Parathyroid adenoma (tissue), 2 donors: ENCODE data around the gene WRNIP1.
A peak's percentile ranks its signal among the peaks of the same experiment; 100 is the strongest.

Experiments used
- H2AFZ ChIP-seq: fragments of 300-600 bp; sonication (generic); one replicate; pipeline ENCODE4 v1.7.0; 2017; ENCODE audit warnings: antibody characterized with exemption, mild to moderate bottlenecking
- H3K27ac ChIP-seq: fragments of 300-600 bp; sonication (generic); one replicate; pipeline ENCODE4 v1.7.0; 2017
- H3K27me3 ChIP-seq: fragments of 300-600 bp; sonication (generic); one replicate; pipeline ENCODE4 v1.7.0; 2017; ENCODE audit warnings: low read length; ENCODE audit not compliant: control insufficient read depth, insufficient read depth
- H3K36me3 ChIP-seq: fragments of 300-600 bp; sonication (generic); one replicate; pipeline ENCODE4 v1.7.0; 2017; ENCODE audit warnings: low read length; ENCODE audit not compliant: control insufficient read depth, insufficient read depth
- H3K4me1 ChIP-seq: fragments of 300-600 bp; sonication (generic); one replicate; pipeline ENCODE4 v1.7.0; 2017; ENCODE audit warnings: control low read depth
- H3K4me2 ChIP-seq: fragments of 300-600 bp; sonication (generic); one replicate; pipeline ENCODE4 v1.7.0; 2017; ENCODE audit warnings: low read length
- H3K4me3 ChIP-seq: fragments of 300-600 bp; sonication (generic); one replicate; pipeline ENCODE4 v1.7.0; 2017; ENCODE audit warnings: low read depth, low read length
- H3K79me2 ChIP-seq: fragments of 300-600 bp; sonication (generic); one replicate; pipeline ENCODE4 v1.7.0; 2017; ENCODE audit warnings: control low read depth
- H3K9ac ChIP-seq: fragments of 300-600 bp; sonication (generic); one replicate; pipeline ENCODE4 v1.7.0; 2017; ENCODE audit warnings: mild to moderate bottlenecking
- H3K9me3 ChIP-seq: fragments of 300-600 bp; sonication (generic); one replicate; pipeline ENCODE4 v1.7.0; 2017; ENCODE audit warnings: low read length; ENCODE audit not compliant: control insufficient read depth
- TF ChIP-seq, protein P1 (sequence below): fragments of 300-600 bp; sonication (generic); IDR thresholded peaks from one replicate; pipeline ENCODE4 v1.7.0; 2017; ENCODE audit warnings: antibody characterized with exemption, mild to moderate bottlenecking
- donor health status: primary hyperparathyroidism.

WRNIP1 gene

DNA sequence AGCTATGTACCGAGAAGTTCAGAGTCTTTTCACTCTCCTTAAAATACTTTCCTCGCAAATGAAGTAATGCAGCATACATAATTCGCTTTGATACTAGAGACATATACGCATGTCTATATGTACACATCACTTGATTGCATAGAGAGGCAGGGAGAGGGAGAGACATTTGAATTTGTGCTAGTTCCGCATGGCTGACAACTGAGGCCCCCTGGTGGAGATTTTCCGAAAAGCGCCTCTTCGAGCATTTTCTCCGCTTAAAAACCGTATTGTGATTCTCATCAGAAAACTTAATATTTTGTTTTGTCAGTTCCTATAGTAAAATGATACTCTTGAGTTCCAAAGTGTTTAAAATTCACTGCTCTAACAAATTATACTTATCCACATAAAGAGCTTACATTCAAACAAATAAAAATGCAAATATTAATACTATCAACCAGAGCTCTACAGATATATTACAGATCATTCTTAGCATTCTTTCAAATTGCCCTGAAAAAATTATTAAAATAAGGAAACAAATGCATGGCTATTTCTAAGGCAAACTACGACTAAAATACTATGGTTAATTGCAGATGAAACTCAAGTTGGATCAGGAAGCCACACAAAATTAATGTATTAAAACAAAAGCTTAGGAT lies 15.1 kb upstream of the WRNIP1 start:
- no peaks in the 10 kb centered on the region for H3K4me1 ChIP-seq
- H3K4me3 ChIP-seq, result no peak overlapping the region
- H2AFZ ChIP-seq, result peak overlapping the region; percentile 24
- no peak overlapping the region for H3K27ac ChIP-seq
- H3K36me3 ChIP-seq, result no peaks in the 10 kb centered on the region
- no peaks in the 10 kb centered on the region for H3K27me3 ChIP-seq
- no peak overlapping the region for H3K4me2 ChIP-seq
- no peaks in the 10 kb centered on the region for H3K79me2 ChIP-seq
- H3K9ac ChIP-seq, result no peak overlapping the region
- H3K9me3 ChIP-seq, result no peaks in the 10 kb centered on the region
- TF ChIP-seq, protein P1, sequence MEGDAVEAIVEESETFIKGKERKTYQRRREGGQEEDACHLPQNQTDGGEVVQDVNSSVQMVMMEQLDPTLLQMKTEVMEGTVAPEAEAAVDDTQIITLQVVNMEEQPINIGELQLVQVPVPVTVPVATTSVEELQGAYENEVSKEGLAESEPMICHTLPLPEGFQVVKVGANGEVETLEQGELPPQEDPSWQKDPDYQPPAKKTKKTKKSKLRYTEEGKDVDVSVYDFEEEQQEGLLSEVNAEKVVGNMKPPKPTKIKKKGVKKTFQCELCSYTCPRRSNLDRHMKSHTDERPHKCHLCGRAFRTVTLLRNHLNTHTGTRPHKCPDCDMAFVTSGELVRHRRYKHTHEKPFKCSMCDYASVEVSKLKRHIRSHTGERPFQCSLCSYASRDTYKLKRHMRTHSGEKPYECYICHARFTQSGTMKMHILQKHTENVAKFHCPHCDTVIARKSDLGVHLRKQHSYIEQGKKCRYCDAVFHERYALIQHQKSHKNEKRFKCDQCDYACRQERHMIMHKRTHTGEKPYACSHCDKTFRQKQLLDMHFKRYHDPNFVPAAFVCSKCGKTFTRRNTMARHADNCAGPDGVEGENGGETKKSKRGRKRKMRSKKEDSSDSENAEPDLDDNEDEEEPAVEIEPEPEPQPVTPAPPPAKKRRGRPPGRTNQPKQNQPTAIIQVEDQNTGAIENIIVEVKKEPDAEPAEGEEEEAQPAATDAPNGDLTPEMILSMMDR, result peak; percentile 84

DNA sequence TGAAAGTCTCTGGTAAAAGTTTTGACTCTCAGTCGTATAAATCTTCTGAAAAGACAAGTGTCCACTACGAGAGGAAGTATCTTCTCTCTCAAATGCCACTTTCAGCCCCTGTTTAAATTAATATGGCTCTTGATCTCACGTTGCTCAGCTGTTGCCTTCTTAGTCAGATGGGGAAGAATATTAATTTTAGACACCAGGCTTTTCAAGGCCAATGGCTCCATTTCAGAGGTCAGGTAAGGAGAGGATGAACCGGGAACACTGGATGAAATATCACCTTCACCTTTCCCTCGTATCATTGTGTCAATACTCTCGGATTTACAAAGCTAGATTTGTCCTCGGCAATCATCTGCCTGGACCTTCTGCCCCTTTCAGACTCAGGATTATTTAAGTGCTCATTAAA lies 14.4 kb upstream of the WRNIP1 start, which contains the start of gene MYLK4:
Gene MYLK4, minus strand, starts transcription at position 91 of the 400 bp plus-strand sequence. CDS start 1,628 bp downstream, outside the sequence.
- Histone ChIP-seq H3K36me3 (no peaks in the 10 kb centered on the region), H3K79me2 (no peaks in the 10 kb centered on the region), H3K9ac (no peak within 1 kb of the TSS), H3K4me1 (no peaks in the 10 kb centered on the region), H2AFZ (peak within 1 kb of the TSS; percentile 24), H3K4me3 (no peak within 1 kb of the TSS), H3K9me3 (no peaks in the 10 kb centered on the region), H3K27ac (no peak within 1 kb of the TSS), H3K27me3 (no peaks in the 10 kb centered on the region), H3K4me2 (no peak within 1 kb of the TSS)
- TF ChIP-seq, protein P1, result no peak

DNA sequence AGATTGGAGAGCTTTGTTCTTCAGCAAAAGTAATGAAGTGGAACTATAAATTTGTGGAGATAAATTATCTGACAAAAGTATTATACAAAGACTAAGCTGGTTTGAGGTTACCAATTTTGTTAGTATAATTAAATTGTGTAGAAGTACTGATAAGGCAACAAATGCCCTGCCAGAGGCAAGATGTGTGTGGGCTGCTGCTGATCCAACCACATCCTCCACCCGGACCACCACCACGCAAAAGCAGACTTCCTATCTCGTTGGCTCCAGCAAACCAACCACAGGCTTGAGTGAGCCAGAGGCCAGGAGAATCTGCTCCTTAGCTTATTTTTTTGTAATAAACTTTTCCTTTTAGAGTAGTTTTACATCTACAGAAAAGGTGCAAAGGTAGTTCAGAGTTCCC lies 13.3 kb upstream of the WRNIP1 start:
- no peak overlapping the region for H2AFZ ChIP-seq
- no peaks in the 10 kb centered on the region for H3K4me1 ChIP-seq
- H3K36me3 ChIP-seq, result no peaks in the 10 kb centered on the region
- no peak overlapping the region for H3K4me3 ChIP-seq
- TF ChIP-seq, protein P1, result no peak
- no peaks in the 10 kb centered on the region for H3K9me3 ChIP-seq
- H3K9ac ChIP-seq, result no peak overlapping the region
- H3K27ac ChIP-seq, result no peak overlapping the region
- H3K79me2 ChIP-seq, result no peaks in the 10 kb centered on the region
- H3K27me3 ChIP-seq, result no peaks in the 10 kb centered on the region
- H3K4me2 ChIP-seq, result no peak overlapping the region

DNA sequence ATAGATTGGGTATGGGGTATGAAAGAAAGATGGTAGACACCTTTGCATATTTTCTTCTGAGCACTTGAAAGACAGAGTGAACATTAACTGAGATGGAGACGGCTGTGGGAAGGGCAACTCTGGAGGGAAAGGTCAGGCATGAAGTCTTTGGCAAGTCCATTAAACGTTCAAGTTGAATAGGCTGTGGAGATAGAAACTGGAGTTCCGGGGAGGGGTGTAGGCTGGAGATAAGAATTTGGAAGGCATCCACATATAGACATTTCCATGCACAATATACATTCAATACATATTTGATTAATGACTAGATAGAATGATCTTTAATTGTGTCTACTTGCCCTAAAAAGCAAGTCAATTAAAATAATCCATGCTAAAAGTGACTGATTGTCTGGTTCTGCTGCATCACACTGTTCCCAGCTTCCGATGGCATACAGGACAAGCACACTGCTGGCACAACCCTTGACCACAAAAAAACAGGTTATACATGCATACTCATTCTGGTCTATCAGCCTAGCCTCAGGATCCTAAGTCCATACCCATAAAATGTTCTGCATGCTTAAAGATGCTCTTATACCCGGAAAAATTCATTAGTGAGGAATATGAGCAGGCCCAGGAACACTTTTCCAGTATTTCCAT lies 12.6 kb upstream of the WRNIP1 start:
- no peak overlapping the region for H3K4me2 ChIP-seq
- H3K4me1 ChIP-seq, result no peaks in the 10 kb centered on the region
- TF ChIP-seq, protein P1, result no peak
- H2AFZ ChIP-seq, result no peak overlapping the region
- no peaks in the 10 kb centered on the region for H3K9me3 ChIP-seq
- no peak overlapping the region for H3K27ac ChIP-seq
- no peaks in the 10 kb centered on the region for H3K27me3 ChIP-seq
- H3K9ac ChIP-seq, result no peak overlapping the region
- no peak overlapping the region for H3K4me3 ChIP-seq
- no peaks in the 10 kb centered on the region for H3K79me2 ChIP-seq
- H3K36me3 ChIP-seq, result no peaks in the 10 kb centered on the region

DNA sequence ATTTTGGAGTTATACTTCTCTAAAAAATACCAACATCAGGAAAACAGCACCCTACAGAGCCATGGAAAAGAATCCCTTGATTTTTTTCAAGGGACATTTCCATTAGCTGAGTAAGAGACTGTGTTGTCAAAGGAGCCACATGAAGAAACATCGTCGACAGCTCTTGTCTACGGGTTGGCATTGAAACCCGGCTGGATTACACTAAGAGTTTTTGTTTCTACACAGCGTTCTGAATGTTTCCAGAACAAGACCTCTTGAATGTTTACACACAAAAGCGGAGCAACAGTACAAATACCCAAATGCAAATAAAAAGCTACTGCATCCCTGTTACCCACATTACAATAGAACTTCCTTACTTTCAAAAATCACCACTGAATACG lies 12.1 kb upstream of the WRNIP1 start:
- no peak overlapping the region for H3K27ac ChIP-seq
- no peaks in the 10 kb centered on the region for H3K4me1 ChIP-seq
- H3K4me3 ChIP-seq, result no peak overlapping the region
- H3K4me2 ChIP-seq, result no peak overlapping the region
- H2AFZ ChIP-seq, result no peak overlapping the region
- H3K9ac ChIP-seq, result no peak overlapping the region
- no peaks in the 10 kb centered on the region for H3K27me3 ChIP-seq
- H3K79me2 ChIP-seq, result no peaks in the 10 kb centered on the region
- no peaks in the 10 kb centered on the region for H3K36me3 ChIP-seq
- TF ChIP-seq, protein P1, result no peak
- H3K9me3 ChIP-seq, result no peaks in the 10 kb centered on the region
